OCI-LY1 (cell line): Measurements from ENCODE around the gene STAU1.

Experiments
- H2AFZ ChIP-seq: fragments of 200-600 bp; sonication (generic), shearing (Covaris generic); 2 replicates; pipeline ENCODE4 v1.6.0; 2014; ENCODE audit warnings: antibody characterized with exemption, mild to moderate bottlenecking, low read length
- H3F3A ChIP-seq: fragments of 200-600 bp; sonication (generic), shearing (Covaris generic); 2 replicates; pipeline ENCODE4 v1.6.0; 2014; ENCODE audit warnings: mild to moderate bottlenecking, antibody characterized with exemption, low read length, moderate library complexity; ENCODE audit not compliant: insufficient read depth
- H3K27ac ChIP-seq: fragments of 200-600 bp; sonication (generic); 2 replicates; pipeline ENCODE4 v1.5.1; 2014; ENCODE audit warnings: low read length, mixed run types, mild to moderate bottlenecking, low read depth; ENCODE audit not compliant: poor library complexity, severe bottlenecking
- H3K27me3 ChIP-seq: fragments of 200-600 bp; sonication (generic); 2 replicates; pipeline ENCODE4 v1.6.0; 2014; ENCODE audit warnings: antibody characterized with exemption, mild to moderate bottlenecking, low read length, moderate library complexity; ENCODE audit not compliant: insufficient read depth
- H3K36me3 ChIP-seq: fragments of 200-600 bp; sonication (generic); 2 replicates; pipeline ENCODE4 v1.6.1; 2014; ENCODE audit warnings: mild to moderate bottlenecking, antibody characterized with exemption, low read length, moderate library complexity, mixed read lengths; ENCODE audit not compliant: insufficient read depth
- H3K4me1 ChIP-seq: fragments of 200-600 bp; sonication (generic); 2 replicates; pipeline ENCODE4 v1.5.1; 2014; ENCODE audit warnings: mild to moderate bottlenecking, low read length, moderate library complexity; ENCODE audit not compliant: insufficient read depth, severe bottlenecking
- H3K4me2 ChIP-seq: fragments of 200-600 bp; sonication (generic), shearing (Covaris generic); 2 replicates; pipeline ENCODE4 v1.6.1; 2014; ENCODE audit warnings: low read length
- H3K4me3 ChIP-seq: fragments of 200-600 bp; sonication (generic); 2 replicates; pipeline ENCODE4 v1.5.1; 2014; ENCODE audit warnings: low read length, low read depth, mild to moderate bottlenecking, mixed read lengths; ENCODE audit not compliant: poor library complexity, severe bottlenecking
- H3K79me2 ChIP-seq: fragments of 200-600 bp; shearing (Covaris generic); 2 replicates; pipeline ENCODE4 v1.6.1; 2016; ENCODE audit warnings: mixed run types, low read length, mixed read lengths; ENCODE audit not compliant: insufficient read depth
- H3K9ac ChIP-seq: fragments of 200-600 bp; sonication (generic), shearing (Covaris generic); 2 replicates; pipeline ENCODE4 v1.6.1; 2014; ENCODE audit warnings: mild to moderate bottlenecking, low read length, mixed read lengths
- H3K9me2 ChIP-seq: fragments of 200-600 bp; sonication (generic), shearing (Covaris generic); 2 replicates; pipeline ENCODE4 v1.6.1; 2014; ENCODE audit warnings: low read depth, mild to moderate bottlenecking, low read length, mixed read lengths
- H3K9me3 ChIP-seq: fragments of 200-600 bp; shearing (Covaris generic); 2 replicates; pipeline ENCODE4 v1.6.1; 2014; ENCODE audit warnings: low read length, mixed read lengths
- H4K20me1 ChIP-seq: fragments of 200-600 bp; sonication (generic), shearing (Covaris generic); 2 replicates; pipeline ENCODE4 v1.6.0; 2016; ENCODE audit warnings: mild to moderate bottlenecking, low read length; ENCODE audit not compliant: insufficient read depth
- EZH2 ChIP-seq: fragments of 200-600 bp; sonication (generic), shearing (Covaris generic); IDR thresholded peaks from 2 replicates; pipeline ENCODE4 v1.8.0; 2017; ENCODE audit warnings: borderline replicate concordance, mixed run types, mild to moderate bottlenecking, antibody characterized with exemption, low read length, moderate library complexity, mixed read lengths
- TF ChIP-seq, protein P1 (sequence below): fragments of 200-600 bp; sonication (generic), shearing (Covaris generic); IDR thresholded peaks from 2 replicates; pipeline ENCODE4 v1.5.1; 2017; ENCODE audit warnings: mild to moderate bottlenecking, antibody characterized with exemption, low read length, moderate library complexity, mixed read lengths

The STAU1 gene

DNA sequence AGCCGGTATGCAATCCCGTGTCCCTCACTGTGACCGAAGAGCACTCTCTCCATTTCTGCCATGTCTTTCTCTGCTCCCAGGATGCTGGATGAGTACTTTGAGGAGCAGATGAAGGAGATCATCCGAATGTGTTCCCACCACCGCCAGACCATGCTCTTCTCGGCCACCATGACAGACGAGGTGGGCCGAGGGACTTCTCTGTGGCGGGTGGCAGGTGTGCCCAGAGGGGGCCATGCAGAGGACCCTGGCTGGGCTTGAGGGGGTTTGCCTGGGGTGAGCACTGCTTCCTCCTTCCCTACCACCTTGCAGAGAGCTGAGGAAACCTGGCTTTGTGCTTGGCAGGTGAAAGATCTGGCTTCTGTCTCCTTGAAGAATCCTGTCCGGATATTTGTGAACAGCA is 45.1 kb upstream of the STAU1 start:
- Histone ChIP-seq H3K4me2 (no peak overlapping the region), H3K9me2 (no peaks in the 10 kb centered on the region), H3K4me1 (no peaks in the 10 kb centered on the region), H3K9me3 (no peaks in the 10 kb centered on the region), H3K79me2 (no peaks in the 10 kb centered on the region), H3K9ac (no peak overlapping the region), H3K36me3 (peaks cover 90% of the 10 kb centered on the region), H3F3A (no peaks in the 10 kb centered on the region), H3K4me3 (no peak overlapping the region), H4K20me1 (no peaks in the 10 kb centered on the region), H3K27me3 (no peaks in the 10 kb centered on the region), H2AFZ (no peak overlapping the region), H3K27ac (no peak overlapping the region)
- TF ChIP-seq, protein P1, sequence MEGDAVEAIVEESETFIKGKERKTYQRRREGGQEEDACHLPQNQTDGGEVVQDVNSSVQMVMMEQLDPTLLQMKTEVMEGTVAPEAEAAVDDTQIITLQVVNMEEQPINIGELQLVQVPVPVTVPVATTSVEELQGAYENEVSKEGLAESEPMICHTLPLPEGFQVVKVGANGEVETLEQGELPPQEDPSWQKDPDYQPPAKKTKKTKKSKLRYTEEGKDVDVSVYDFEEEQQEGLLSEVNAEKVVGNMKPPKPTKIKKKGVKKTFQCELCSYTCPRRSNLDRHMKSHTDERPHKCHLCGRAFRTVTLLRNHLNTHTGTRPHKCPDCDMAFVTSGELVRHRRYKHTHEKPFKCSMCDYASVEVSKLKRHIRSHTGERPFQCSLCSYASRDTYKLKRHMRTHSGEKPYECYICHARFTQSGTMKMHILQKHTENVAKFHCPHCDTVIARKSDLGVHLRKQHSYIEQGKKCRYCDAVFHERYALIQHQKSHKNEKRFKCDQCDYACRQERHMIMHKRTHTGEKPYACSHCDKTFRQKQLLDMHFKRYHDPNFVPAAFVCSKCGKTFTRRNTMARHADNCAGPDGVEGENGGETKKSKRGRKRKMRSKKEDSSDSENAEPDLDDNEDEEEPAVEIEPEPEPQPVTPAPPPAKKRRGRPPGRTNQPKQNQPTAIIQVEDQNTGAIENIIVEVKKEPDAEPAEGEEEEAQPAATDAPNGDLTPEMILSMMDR: no peak
- no peak for TF ChIP-seq EZH2

- no peaks in the 10 kb centered on the region for H3K9me2 ChIP-seq
- peaks cover 89% of the 10 kb centered on the region for H3K36me3 ChIP-seq
- H3K4me3 ChIP-seq: no peak overlapping the region
- TF ChIP-seq, protein P1: no peak
- no peak for TF ChIP-seq EZH2
- H4K20me1 ChIP-seq: no peaks in the 10 kb centered on the region
- H3K4me2 ChIP-seq: no peak overlapping the region
- H3K9ac ChIP-seq: no peak overlapping the region
- no peaks in the 10 kb centered on the region for H3K27me3 ChIP-seq
- no peaks in the 10 kb centered on the region for H3F3A ChIP-seq
- H3K9me3 ChIP-seq: no peaks in the 10 kb centered on the region
- no peak overlapping the region for H2AFZ ChIP-seq
- H3K79me2 ChIP-seq: no peaks in the 10 kb centered on the region
- no peak overlapping the region for H3K27ac ChIP-seq
- H3K4me1 ChIP-seq: no peaks in the 10 kb centered on the region
Observed at GRCh38 chr20:49231471-49231870, 43.3 kb upstream of the STAU1 start.

- no peaks in the 10 kb centered on the region for H3K27me3 ChIP-seq
- H4K20me1 ChIP-seq: no peaks in the 10 kb centered on the region
- TF ChIP-seq EZH2: no peak
- TF ChIP-seq, protein P1: no peak
- H3K9ac ChIP-seq: no peak overlapping the region
- no peaks in the 10 kb centered on the region for H3F3A ChIP-seq
- H3K36me3 ChIP-seq: peaks cover 91% of the 10 kb centered on the region
- H3K4me2 ChIP-seq: no peak overlapping the region
- no peaks in the 10 kb centered on the region for H3K9me3 ChIP-seq
- no peaks in the 10 kb centered on the region for H3K79me2 ChIP-seq
- H2AFZ ChIP-seq: no peak overlapping the region
- H3K27ac ChIP-seq: no peak overlapping the region
- no peak overlapping the region for H3K4me3 ChIP-seq
- no peaks in the 10 kb centered on the region for H3K9me2 ChIP-seq
- no peaks in the 10 kb centered on the region for H3K4me1 ChIP-seq
Observed at GRCh38 chr20:49230561-49231133, 42.5 kb upstream of the STAU1 start.
